Left ventricle myocardium inferior (tissue), 1 donor: ENCODE results near the gene LRRC52. TPM values are rescaled to one million over a fixed set of nuclear protein-coding genes. Genes with fewer than 3 reads are reported as not detected.
"Not testable (repeated sequence)": the region's sequence is repeated elsewhere in the genome, so short reads cannot be mapped to it uniquely, and the experiment has no call there.

ENCODE experiments used
- DNase-seq: peaks from one replicate; pipeline ENCODE4 v3.0.0-alpha.2; 2020
- H3K27ac ChIP-seq: fragments of 200-600 bp; replicated peaks from 2 replicates; pipeline ENCODE4 v1.8.0; 2021
- H3K27me3 ChIP-seq: fragments of 200-600 bp; 2 replicates; pipeline ENCODE4 v1.8.0; 2021; ENCODE audit warnings: low read depth
- H3K36me3 ChIP-seq: fragments of 200-600 bp; 2 replicates; pipeline ENCODE4 v1.8.0; 2021
- H3K4me1 ChIP-seq: fragments of 200-600 bp; 2 replicates; pipeline ENCODE4 v1.8.0; 2021
- H3K4me3 ChIP-seq: fragments of 200-600 bp; 2 replicates; pipeline ENCODE4 v1.8.0; 2021; ENCODE audit warnings: mild to moderate bottlenecking, moderate library complexity
- H3K9me3 ChIP-seq: fragments of 200-600 bp; replicated peaks from 2 replicates; pipeline ENCODE4 v1.8.0; 2021
- intact Hi-C: fragments of 100-400 bp; cut with micrococcal nuclease; formaldehyde crosslinking; loops from one replicate; pipeline ENCODE4 v1.11.0; 2022
- total RNA-seq: library from RNA; stranded (reverse); fragmentation: NEBNext Ultra II Directional; extraction: Animal tissue kit (Norgen Biotek cat#: 25700); gene quantifications from one replicate; pipeline ENCODE4 v1.2.1, GENCODE V29; 2021
- TF ChIP-seq, protein P1 (sequence below): fragments of 200-600 bp; IDR thresholded peaks from 2 replicates; pipeline ENCODE4 v1.8.0; 2021; ENCODE audit warnings: antibody characterized with exemption, mild to moderate bottlenecking, borderline replicate concordance
- donor health status: DM: no; HTN: yes; CAD: no; lungs with severe emphysema.

Gene LRRC52
- total RNA-seq, 1 donor from 2014 or later = 1.8 TPM

DNA sequence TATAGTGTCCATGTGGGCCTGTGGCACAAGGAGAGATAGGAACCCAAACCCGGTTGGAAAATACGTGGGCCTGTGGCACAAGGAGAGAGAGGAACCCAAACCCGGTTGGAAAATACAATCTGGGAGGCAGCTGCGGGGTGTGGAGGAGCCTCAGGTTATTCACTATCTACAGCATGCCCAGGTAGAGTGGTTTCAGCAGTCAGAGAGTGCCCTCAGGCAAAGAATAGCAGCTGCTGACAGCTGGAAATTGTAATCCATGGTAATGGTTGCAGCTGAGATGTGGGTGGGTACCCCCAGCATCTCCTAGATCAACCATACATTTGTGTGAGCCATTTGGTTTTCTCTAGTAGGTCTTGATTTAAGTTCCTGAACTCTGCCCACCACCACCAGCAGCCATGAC lies 61.4 kb downstream of the LRRC52 start:
- Histone ChIP-seq H3K36me3 (no peaks in the 10 kb centered on the region), H3K4me1 (no peaks in the 10 kb centered on the region), H3K9me3 (no peaks in the 10 kb centered on the region), H3K27ac (no peak overlapping the region), H3K27me3 (peaks cover 12% of the 10 kb centered on the region), H3K4me3 (no peak overlapping the region)
- intact Hi-C loops = no loop called here
- DNase-seq = no peak
- TF ChIP-seq, protein P1, sequence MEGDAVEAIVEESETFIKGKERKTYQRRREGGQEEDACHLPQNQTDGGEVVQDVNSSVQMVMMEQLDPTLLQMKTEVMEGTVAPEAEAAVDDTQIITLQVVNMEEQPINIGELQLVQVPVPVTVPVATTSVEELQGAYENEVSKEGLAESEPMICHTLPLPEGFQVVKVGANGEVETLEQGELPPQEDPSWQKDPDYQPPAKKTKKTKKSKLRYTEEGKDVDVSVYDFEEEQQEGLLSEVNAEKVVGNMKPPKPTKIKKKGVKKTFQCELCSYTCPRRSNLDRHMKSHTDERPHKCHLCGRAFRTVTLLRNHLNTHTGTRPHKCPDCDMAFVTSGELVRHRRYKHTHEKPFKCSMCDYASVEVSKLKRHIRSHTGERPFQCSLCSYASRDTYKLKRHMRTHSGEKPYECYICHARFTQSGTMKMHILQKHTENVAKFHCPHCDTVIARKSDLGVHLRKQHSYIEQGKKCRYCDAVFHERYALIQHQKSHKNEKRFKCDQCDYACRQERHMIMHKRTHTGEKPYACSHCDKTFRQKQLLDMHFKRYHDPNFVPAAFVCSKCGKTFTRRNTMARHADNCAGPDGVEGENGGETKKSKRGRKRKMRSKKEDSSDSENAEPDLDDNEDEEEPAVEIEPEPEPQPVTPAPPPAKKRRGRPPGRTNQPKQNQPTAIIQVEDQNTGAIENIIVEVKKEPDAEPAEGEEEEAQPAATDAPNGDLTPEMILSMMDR = no peak

DNA sequence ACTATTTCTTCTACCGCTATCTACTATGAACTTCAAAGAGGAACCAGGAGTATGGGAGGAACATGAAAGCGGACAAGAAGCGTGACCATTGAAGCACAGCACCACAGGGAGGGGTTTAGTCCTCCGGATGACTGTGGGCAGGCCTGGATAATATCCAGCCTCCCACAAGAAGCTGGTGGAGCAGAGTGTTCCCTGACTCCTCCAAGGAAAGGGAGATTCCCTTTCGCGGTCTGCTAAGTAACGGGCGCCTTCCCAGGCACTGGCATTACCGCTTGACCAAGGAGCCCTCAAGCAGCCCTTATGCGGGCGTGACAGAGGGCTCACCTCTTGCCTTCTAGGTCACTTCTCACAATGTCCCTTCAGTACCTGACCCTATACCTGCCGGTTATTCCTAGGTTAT lies 62.9 kb downstream of the LRRC52 start:
- H3K4me1 ChIP-seq, DNase-seq, intact Hi-C loops, H3K27ac ChIP-seq, H3K4me3 ChIP-seq, H3K36me3 ChIP-seq, H3K9me3 ChIP-seq: not testable (repeated sequence)
- peaks cover 27% of the 10 kb centered on the region for H3K27me3 ChIP-seq

- no peak for DNase-seq
- Histone ChIP-seq H3K36me3 (no peaks in the 10 kb centered on the region), H3K27ac (no peak overlapping the region), H3K4me1 (no peaks in the 10 kb centered on the region), H3K9me3 (no peaks in the 10 kb centered on the region), H3K4me3 (no peak overlapping the region), H3K27me3 (peaks cover 33% of the 10 kb centered on the region)
- intact Hi-C loops = no loop called here
- TF ChIP-seq, protein P1 = no peak
Measured at GRCh38 chr1:165610866-165611265, 67.1 kb downstream of the LRRC52 start.

DNA sequence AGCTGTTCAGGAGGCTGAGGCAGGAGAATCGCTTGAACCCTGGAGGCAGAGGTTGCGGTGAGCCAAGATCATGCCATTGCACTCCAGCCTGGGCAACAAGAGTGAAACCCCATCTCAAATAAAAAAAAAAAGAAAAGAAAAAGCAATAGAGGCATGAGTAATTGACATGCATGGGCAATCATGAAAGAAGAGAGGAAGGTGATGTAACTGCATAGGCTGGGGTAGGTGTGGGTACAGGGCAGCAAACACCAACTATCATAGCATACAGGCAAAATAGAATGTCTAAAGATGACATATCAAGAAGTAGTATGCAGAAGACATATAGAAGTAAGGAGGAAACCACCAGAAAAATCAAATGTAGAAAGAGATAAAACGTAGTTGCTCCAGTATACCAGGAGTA lies 68.3 kb downstream of the LRRC52 start:
- intact Hi-C loops = no loop called here
- Histone ChIP-seq H3K9me3 (no peaks in the 10 kb centered on the region), H3K27me3 (peaks cover 33% of the 10 kb centered on the region), H3K36me3 (no peaks in the 10 kb centered on the region), H3K4me1 (no peaks in the 10 kb centered on the region), H3K4me3 (no peak overlapping the region), H3K27ac (no peak overlapping the region)
- TF ChIP-seq, protein P1 = no peak
- DNase-seq = no peak

Other genes with a start within 250 kb of the LRRC52 start
- gene LMX1A, start 187.3 kb upstream of the LRRC52 start, total RNA-seq = 0.11 TPM
- 9.3 TPM for gene RXRG, start 98.9 kb upstream of the LRRC52 start, total RNA-seq
- gene MGST3, start 87.2 kb downstream of the LRRC52 start, total RNA-seq = 718 TPM
- 63.2 TPM for gene ALDH9A1, start 154.6 kb downstream of the LRRC52 start, total RNA-seq
- 51.9 TPM for gene TMCO1, start 224.9 kb downstream of the LRRC52 start, total RNA-seq